Measurements from ENCODE around the gene ZNRF2.

DNA sequence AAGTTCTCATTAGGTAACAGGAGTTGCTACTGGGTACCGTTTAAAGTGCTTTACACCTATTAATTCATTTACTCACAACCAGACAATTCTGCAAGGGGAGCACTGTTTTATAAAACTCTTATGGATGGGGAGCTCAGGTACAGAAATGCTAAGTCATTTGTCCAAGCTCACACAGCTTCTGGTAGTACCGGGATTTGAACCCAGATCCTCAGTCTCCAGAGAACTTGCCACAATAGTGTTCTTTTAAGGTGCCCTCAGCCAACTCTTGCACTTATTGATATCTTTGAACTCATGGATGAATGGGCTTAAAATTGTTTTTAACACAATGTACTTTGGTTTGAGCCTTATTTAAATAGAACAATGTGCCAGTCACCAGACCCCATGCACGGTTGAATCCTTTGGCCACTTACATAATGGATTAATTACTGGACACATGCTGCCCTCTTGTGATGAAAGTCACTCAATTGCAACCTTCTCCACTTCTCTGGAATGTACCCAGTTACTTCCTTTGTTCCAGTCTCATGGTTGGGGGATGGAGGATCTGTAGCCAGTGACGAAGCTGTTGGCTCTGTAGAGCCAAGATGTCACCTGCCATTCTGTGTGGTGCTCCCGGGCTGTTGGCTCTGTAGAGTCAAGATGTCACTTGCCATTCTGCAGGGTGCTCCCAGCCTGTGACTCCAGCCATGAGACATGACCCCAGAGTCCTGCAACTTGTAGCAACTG is 128.5 kb downstream of the ZNRF2 start:
- TF ChIP-seq, protein P1, sequence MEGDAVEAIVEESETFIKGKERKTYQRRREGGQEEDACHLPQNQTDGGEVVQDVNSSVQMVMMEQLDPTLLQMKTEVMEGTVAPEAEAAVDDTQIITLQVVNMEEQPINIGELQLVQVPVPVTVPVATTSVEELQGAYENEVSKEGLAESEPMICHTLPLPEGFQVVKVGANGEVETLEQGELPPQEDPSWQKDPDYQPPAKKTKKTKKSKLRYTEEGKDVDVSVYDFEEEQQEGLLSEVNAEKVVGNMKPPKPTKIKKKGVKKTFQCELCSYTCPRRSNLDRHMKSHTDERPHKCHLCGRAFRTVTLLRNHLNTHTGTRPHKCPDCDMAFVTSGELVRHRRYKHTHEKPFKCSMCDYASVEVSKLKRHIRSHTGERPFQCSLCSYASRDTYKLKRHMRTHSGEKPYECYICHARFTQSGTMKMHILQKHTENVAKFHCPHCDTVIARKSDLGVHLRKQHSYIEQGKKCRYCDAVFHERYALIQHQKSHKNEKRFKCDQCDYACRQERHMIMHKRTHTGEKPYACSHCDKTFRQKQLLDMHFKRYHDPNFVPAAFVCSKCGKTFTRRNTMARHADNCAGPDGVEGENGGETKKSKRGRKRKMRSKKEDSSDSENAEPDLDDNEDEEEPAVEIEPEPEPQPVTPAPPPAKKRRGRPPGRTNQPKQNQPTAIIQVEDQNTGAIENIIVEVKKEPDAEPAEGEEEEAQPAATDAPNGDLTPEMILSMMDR (IDR thresholded peaks at IDR 0.05): peak; percentile 42 to 82 (median 49)
- TF ChIP-seq EP300 (IDR thresholded peaks at IDR 0.05) (peak; percentile 60 to 80), POLR2A (IDR thresholded peaks at IDR 0.05) (no peak)

All from tibial nerve (tissue), 4 donors.